Inflammatory macrophage treated with lipopolysaccharide for 1 hour (primary cell): ENCODE data around the gene CBX4.
A peak's percentile ranks its signal among the peaks of the same experiment; 100 is the strongest.

Experiments used
- DNase-seq, 2 donors: peaks; one replicate each; pipeline ENCODE4 v3.0.0-alpha.2; 2020 to 2022

Gene CBX4

DNA sequence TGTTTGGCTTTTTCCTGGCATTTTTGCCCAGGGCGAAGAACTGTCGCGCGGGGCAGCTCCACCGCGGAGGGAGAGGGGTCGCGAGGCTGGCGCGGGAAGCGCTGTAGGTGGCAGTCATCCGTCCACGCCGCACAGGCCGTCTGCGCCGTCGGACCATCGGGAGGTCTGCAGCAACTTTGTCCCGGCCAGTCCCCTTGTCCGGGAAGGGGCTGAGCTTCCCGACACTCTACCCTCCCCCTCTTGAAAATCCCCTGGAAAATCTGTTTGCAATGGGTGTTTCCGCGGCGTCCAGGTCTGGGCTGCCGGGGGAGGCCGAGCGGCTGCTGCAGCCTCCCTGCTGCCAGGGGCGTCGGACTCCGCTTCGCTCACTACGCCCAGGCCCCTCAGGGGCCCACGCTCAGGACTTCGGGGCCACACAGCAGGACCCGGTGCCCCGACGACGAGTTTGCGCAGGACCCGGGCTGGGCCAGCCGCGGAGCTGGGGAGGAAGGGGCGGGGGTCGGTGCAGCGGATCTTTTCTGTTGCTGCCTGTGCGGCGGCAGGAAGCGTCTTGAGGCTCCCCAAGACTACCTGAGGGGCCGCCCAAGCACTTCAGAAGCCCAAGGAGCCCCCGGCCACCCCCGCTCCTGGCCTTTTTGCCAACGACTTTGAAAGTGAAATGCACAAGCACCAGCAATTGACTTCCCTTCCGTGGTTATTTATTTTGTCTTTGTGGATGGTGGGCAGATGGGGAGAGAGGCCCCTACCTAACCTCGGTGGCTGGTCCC, 2.3 kb upstream of the CBX4 start:
- DNase-seq: no peak

DNA sequence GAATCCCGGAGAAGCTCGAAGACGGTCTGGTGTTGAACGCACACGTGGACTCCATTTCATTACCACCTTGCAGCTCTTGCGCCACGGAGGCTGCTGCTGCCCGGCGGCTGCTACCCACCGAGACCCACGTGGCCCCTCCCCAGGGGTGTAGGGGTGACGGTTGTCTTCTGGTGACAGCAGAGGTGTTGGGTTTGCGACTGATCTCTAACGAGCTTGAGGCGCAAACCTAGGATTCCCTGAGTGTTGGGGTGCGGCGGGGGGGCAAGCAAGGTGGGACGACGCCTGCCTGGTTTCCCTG, 1.7 kb upstream of the CBX4 start:
- DNase-seq: no peak

DNA sequence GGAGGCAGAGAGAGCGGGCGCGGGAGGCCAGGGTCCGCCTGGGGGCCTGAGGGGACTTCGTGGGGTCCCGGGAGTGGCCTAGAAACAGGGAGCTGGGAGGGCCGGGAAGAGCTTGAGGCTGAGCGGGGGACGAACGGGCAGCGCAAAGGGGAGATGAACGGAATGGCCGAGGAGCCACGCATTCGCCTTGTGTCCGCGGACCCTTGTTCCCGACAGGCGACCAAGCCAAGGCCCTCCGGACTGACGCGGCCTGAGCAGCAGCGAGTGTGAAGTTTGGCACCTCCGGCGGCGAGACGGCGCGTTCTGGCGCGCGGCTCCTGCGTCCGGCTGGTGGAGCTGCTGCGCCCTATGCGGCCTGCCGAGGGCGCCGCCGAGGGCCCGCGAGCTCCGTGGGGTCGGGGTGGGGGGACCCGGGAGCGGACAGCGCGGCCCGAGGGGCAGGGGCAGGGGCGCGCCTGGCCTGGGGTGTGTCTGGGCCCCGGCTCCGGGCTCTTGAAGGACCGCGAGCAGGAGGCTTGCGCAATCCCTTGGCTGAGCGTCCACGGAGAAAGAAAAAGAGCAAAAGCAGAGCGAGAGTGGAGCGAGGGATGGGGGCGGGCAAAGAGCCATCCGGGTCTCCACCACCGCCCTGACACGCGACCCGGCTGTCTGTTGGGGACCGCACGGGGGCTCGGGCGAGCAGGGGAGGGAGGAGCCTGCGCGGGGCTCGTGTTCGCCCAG, 1.2 kb upstream of the CBX4 start:
- DNase-seq: no peak

DNA sequence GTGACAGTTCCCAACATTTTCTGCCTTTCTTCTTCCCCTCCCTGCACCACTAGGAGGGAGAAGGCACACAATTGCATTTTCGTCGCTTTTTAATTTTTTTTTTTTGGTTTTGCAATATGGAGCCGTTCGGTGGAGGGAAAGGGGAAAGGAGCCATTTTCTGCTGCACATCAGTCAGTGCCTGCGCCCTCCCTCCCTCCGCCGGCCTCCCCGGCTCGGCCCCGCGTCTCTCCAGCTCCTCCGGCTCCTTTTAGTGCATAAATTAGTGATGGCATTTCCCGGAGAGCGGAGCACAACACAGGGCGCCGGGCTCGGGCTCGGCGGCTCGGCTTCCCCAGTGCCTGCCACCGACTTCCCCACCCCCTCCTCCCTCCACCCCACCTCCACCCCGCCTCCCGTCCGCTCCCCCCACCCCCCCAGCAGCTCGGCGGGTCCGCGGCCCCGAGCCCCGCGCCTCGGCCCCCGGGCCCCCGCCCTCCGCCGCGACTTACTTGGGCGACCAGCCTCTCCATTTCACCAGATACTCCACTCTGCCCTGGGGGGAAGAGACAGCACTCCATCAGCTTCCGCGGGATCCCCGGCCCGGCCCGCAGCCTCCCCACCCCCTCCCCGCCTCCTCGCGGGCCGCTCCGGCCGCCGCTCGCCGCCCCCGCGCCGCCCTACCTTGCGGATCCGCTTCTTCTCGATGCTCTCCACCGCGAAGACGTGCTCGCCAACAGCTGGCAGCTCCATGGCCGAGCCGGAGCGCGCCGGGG, 542 bp downstream of the CBX4 start:
- peak; percentile 38 to 44 for DNase-seq

DNA sequence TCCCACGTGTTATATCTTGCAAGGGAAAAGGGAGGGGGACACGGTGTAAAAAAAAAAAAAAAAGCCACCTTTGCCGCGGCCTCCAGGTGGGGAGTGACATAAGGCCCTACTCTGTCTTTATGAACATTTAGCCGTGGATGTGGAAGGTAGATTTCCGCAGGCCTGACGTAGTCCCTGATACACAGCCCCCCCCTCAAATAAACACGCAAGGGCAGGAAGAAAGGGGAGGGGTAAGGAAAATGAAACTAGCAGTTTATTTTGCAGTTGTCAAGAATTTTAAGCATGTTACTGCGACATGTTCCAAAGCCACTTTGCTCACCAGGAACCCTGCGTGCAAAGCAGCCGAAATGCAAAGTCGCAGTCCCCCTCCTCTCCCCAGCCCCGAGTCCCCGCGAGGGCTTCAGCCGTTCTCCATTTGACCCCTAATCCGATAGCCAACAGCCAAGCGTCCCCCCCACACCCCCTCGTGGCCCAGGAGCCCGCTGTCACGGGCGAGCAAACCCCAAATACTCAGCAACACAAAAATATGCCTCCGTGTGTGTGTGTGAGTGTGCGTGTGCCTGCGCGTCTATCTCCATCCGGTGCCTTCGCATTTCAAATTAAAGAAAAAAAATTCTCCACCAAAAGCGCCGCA, 1.2 kb downstream of the CBX4 start:
- DNase-seq: no peak

DNA sequence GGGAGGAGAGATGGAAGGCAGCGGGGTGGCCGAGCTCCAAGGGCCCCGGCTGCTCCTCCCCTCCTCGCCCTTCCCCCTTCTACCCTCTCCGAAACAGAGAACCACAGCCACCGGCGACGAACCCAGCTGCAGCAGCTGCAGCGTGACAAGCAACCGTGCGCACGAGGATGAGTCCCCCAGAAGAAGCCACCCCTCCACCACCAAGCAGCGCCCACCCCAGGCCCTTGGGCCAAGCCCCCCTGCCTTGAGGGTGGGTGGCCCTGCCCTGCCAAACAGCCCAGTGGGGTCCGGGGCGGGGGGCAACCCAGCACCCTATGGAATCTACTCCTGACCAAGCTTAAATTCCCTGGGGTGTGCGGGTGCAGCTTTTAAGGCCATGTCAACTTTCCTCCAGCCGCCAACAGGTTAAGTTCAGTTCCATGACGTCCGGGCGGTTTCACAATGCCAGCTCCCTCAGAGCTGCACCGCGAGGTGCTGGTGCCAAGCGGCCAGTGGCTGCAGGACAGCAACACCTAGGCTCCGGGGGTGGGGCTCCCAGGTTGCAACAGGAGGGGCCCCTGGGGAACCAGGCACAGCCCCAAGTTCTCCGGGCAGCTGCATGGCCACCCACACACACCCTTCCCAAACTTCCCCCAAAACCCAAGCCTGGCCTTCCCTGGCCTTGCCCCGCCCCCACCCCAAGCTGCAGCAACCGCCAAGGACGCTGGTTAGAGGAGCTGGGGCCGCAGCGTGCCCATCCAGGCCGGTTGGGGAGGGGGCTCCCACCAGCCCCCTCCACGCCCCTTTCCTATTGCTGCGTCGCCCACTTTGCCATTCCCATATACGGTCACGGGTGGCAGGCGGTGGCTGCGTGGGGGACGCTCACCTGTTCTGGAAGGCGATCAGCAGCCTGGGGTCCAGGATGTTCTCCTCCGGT, 2.0 kb downstream of the CBX4 start:
- DNase-seq: peak; percentile 46 to 60

DNA sequence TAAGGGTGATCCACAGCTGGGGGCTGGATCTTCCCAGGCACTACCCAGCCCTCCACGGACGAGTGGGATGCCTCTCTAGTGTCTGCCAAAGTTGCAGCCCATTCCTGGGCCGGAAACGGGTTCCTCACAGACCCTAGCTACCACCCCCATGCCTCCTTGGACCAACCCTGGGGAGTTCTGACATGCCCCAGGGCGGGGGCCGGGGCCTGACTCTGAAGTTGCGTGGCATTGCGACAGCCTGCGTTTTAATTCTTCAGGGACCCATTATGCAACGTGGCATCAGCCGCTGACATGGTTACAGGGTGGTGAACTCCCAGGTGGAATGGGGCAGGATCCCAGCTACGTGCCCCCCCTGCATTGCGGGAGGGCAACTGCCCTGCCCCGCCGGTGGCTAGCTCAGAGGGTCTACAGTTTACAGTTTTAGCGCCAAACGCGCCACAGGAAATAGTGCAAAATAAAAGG, 2.7 kb downstream of the CBX4 start:
- peak; percentile 51 to 64 for DNase-seq

DNA sequence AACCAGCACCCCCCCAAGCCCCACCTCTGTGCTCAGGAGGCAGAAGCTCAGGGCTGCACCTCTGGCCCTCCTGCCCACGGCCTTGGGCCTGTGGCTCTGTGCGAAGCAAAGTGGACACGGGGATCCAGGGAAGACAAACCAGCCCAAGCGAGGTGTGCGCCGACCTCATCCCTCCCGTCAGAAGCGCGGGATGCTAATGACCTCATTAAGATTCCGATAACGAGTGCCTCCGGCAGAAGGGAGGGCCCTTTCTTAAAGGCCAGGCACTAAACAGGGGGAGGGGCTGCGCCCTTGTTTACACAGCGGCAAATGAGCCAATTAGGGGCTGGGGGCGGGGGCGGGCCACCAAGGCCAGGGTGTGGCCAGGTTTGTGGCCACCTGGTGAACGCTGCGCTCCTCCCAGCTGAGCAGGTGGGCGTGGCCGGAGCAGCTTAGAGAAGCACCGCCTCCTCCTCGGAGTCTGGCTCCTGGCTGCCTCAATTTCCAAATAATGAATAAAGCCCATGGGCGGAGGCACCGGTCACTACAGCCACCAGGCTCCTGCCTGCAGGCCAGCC, 3.2 kb downstream of the CBX4 start:
- DNase-seq: no peak

DNA sequence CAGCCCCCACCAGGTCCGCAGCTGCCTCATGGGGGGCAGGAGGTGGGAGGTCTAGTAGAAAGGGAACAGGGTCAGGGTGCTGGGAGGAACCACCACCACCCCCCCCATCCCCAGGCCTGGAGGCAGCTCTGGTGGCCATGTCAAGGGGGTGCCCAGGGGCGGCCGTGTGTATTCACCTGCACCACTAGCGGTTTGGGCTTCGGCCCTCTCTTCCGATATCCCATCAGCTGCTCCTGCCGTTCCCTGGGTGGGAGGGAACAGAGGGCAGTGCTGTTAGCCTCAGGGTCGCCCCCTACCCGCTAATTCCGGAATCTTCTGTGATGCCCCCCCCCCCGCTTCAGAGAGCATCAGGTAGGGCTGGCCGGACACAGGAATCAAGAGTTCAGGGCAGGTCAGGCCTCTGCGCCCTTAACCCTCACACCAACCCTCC, 3.8 kb downstream of the CBX4 start:
- no peak for DNase-seq

DNA sequence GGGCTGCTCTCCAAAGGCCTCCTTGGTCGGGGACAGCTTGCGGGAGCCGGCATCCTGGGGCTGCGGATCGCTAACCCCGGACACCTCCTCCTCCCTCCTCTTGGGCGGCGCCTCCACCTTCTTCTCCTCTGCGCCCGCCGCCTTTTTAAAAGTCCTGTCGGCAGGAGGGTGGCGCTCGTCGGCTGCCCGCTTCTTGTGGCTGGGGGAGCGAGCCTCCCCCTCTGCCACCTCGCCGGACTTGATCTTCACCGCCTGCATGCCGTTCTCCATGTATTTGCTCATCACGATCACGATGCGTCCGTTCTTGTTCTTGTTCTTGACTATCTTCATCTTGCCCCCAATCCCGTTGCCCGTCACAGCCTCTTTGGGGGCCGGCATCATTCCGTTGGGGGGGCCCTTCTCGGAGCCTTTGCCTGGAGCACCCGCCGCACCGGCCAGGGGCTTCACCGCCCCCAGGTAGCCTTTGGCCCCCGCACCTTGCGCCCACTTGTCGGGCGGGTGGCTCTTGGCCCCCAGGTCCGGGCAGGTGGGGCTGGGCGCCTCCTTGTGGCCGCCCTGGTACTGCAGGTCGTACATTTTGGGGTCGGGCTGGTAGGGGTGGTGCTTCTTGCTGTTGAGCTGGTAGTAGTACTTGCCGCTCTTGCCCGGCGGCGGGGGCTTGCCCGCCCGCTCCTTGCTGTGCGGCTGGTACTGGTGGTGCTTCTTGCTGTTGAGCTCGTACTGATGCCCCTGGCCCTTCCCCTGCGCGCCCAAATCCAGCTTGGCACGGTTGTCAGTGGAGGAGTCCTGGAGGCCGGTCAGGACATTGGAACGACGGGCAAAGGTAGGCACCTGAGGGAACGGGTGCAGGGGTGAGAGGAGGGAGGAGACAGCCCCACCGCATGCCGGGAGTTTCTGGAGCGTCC, 4.4 kb downstream of the CBX4 start:
- no peak for DNase-seq

DNA sequence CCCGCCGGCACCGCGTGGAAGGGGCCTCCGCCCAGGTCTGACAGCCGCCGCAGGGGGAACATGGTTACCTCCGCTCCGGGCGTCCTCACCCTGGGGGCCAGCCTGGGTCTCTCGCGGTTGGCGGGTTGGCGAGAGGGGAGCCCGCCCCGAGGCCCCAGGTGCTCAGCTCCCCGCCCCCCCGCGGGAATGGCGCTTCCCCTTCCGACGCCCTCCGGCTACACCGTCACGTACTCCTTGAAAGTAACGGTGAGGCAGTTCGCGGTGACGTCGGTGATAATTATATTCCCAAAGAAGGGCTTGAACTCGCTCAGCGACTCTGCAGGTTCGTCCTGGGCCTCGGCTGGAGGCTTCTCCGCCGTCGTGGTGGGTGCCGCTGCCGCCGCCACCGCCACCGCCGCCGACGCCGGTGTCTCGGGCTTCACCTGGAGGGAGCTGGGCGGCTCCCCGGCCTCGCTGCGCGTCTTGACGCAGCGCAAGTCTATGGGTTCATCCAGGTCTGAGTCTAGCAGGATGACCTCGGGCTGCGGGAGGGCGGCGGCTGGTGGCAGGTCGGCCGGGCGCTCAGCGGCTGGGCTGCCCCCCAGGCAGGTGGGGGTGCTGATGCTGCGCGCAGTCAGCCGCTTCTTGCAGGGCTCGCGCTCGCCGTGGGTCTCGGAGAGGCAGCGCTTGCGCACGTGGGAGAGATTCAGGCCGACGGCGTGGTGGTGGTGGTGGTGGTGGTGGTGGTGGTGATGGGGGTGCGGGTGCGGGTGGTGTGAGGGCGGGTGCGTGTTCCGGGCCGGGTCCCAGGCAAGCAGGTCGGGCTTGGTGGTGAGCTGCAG, 5.3 kb downstream of the CBX4 start:
- no peak for DNase-seq

DNA sequence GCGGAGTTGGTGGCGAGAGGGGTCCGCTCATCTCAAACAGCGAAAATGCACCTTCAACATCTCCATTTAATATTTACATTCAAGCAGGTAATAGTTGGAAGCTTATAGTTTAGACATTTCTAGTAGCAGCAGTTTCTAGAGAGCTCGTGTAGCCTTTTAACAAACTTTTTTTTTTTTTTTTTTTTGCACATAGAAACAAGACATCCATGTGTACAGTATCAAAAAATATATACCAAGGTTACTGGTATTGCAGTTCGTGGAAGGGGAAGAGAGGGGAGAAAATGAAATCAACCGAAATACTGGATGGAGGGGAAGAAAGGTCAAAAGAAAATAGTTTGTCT, 6.2 kb downstream of the CBX4 start:
- no peak for DNase-seq

DNA sequence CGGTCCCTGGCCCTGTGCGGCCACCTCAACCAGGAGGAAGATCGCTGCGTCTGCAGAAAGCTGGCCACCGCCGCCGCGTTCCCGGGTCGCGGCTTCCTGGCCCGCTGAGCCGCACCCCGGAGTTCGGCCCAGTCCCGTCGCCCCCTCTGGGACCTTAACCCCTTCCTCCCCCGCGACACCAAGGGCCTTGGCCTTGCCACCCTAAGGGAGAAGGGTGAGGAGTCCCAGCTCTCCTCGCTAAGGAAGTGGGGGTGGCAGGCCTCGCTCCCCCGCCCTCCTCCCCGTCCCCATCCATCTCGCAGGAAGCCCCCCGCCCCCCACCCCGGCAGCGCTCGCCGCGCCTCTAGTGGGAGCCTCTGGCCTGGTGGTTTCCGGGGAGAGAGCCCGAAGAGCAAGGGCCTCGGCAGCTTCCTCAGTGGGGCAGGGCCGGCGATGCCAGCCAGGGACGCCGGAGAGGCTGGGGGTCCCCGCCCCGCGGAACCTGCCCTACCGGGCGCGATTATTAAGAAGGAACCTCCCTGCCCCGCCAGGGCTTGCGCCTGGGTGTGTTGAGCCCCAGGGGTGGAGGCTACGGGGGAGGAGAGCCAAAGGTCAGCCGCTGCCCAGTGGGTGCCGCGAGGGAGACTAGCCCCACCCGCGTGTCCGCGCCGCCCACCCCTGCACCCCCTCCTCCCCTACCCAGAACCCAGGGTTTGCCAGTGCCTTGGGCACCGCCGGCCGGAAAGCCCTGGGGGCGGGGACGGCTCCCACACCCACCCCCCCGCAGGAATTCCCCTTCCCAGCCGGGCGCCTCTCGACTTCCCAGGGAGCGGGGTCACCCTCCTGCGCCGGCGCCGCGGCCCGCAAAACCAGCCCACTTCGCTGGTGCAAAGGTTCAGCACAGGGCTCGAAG, 6.8 kb downstream of the CBX4 start:
- DNase-seq: no peak

DNA sequence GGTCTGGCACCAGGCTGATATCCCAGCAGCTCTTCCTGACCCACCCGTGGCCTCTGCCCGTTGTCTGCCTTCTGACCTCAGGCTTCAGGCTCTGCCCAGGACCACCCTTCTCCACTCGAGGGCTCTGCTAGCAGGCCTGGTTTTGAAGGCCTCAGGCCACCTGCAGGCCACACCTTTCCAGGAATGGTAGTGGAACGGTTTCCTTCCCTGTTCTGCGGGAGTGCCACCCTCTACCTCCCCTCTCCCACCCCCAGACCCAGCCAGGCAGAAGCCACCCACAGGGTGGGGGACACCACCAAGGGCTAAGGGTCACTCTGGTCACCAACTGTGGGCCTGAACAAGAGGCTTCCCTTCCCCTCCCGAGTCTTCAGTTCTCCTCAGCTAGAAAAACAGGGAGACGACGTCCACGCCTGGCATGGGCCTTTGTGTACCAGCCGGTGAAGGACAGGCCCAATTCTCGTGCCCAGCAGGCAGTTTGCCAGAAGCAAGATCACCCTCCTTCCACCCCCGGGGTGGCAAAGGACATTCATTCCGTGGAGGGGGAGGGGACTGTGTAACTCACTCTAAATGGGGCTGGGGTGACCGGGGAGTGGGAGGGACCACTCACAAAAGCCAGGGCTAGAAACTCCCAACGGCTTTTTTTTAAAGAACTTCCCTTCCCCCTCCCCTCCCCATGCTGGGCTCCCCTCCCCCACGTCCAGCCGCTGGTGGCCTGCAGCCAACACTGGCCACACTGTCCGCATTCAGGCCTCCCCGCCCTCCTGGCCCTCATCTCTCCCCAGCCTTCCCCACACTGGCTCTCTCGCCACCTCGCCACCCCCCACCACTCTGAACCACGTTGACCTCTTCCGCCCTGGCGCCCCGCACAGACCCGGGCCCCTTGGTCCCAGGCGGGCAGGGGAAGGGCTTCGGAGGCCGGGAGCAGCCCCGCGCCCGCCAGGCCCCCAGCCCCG, 7.7 kb downstream of the CBX4 start:
- no peak for DNase-seq

DNA sequence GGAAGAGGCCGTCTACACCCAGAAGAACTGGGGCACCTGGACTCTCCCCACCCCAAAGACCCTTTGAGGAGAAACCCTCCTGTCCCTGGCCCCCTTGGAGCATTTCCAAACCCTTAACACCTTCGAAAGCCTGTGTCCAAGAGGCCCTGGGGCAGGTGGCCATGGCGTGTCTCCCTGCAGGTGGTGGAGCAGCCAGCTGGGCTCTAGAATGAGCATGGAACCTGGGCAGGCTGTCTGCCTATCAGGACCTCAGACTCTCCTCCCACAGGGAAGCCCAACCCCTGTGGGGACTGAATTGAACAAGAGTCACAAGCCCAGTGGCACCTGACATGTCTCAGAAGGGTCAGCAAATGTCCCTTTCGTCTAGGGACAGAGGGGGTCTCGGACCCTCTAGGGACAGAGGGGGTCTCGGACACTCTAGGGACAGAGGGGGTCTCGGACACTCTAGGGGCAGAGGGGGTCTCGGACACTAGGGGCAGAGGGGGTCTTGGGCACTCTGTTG, 8.4 kb downstream of the CBX4 start:
- DNase-seq: no peak

DNA sequence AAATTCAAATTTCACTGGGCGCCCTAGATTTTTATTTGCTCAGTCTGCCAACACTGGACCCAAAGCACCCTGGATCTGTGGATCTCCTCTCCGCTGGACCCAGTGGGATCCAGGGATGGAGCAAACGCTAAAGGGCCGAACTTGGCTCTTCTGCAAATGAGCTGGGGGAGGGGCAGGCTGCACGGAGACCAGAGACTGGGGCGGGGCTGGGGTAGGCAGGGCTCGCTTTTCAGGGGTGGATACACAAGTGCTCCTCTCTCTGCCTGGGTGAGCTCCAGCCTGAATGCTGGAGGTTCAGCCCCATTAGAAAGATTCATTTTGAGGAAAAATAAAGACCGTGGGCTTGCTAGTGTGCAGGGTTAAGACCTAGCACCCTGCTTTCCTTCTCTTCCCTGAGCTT, 8.9 kb downstream of the CBX4 start:
- DNase-seq: no peak

DNA sequence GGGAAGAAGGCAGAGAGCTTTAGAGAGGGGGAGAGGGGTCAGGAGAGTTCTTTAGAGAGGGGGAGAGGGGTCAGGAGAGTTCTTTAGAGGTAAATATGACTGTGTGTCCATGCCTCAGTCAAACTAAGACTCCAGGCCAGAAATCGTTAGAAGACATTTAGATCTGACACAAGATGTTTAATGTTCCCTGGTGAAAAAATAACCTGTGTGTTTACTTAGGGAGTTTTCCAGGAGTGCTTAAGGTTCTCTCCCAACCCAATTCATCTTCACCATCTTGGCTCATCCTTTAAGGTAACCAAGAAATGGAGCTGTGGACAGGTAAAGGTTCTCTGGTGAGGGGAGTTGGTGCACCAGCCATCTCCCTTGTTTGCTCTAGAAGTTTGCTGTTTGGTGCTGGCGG, 9.8 kb downstream of the CBX4 start:
- no peak for DNase-seq

DNA sequence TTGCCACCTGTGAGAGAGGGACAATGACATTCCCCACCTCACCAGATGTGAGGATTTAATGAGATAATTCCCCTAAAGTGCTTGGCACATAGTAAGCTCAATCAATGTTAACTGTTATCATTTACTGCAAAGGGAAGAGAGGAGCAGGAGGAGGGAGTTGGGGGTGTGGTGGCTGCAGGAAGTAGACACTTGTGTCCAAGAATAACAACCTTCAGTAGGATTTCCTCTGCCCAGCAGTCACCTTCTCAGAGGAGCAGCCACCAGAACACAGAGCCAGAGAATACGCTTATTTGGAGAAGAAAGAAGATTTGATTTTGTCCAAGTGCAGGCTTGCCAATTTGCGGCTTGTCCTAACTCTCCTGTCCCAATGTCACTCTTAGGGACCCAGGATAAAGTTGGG, 10.2 kb downstream of the CBX4 start:
- DNase-seq: no peak
